Neuronal stem cell (in vitro differentiated cells): Measurements from ENCODE around the gene OR6X1. TPM values are rescaled to one million over a fixed set of nuclear protein-coding genes. Genes with fewer than 3 reads are reported as not detected.

Experiments used
- DNase-seq: peaks from one replicate; pipeline ENCODE4 v3.0.0-alpha.2; 2013; ENCODE audit warnings: low spot score
- H2AFZ ChIP-seq: one replicate; pipeline ENCODE4 v1.6.1; 2013; ENCODE audit warnings: mild to moderate bottlenecking, low read length, inconsistent platforms
- H2AK5ac ChIP-seq: 2 replicates; pipeline ENCODE4 v1.6.1; 2013; ENCODE audit warnings: low read depth, mild to moderate bottlenecking, inconsistent platforms, low read length, moderate library complexity, mixed read lengths
- H2BK120ac ChIP-seq: 2 replicates; pipeline ENCODE4 v1.6.1; 2013; ENCODE audit warnings: low read depth, mild to moderate bottlenecking, inconsistent platforms, low read length, moderate library complexity, mixed read lengths
- H2BK12ac ChIP-seq: one replicate; pipeline ENCODE4 v1.6.1; 2013; ENCODE audit warnings: low read length, inconsistent platforms
- H2BK15ac ChIP-seq: 2 replicates; pipeline ENCODE4 v1.6.1; 2013; ENCODE audit warnings: mild to moderate bottlenecking, low read length, inconsistent platforms, mixed read lengths
- H2BK5ac ChIP-seq: one replicate; pipeline ENCODE4 v1.6.1; 2013; ENCODE audit warnings: inconsistent platforms, mild to moderate bottlenecking, low read length, moderate library complexity
- H3K14ac ChIP-seq: one replicate; pipeline ENCODE4 v1.6.1; 2013; ENCODE audit warnings: low read length, inconsistent platforms
- H3K18ac ChIP-seq: 2 replicates; pipeline ENCODE4 v1.6.1; 2013; ENCODE audit warnings: low read length, inconsistent platforms
- H3K23ac ChIP-seq: 2 replicates; pipeline ENCODE4 v1.6.1; 2013; ENCODE audit warnings: low read depth, mild to moderate bottlenecking, mixed read lengths, low read length, inconsistent platforms; ENCODE audit not compliant: poor library complexity
- H3K27ac ChIP-seq: replicated peaks from 3 replicates; pipeline ENCODE4 v1.5.1; 2013; ENCODE audit warnings: low read length, inconsistent platforms
- H3K27me3 ChIP-seq, 3 experiments: 2 replicates each; pipeline ENCODE4 v1.6.1; 2013; ENCODE audit warnings: low read length in 3 of 3, mild to moderate bottlenecking in 2 of 3, inconsistent platforms in 1 of 3, low read depth in 1 of 3, mixed read lengths in 1 of 3, moderate library complexity in 1 of 3; ENCODE audit not compliant: control insufficient read depth in 3 of 3, insufficient read depth in 3 of 3
- H3K36me3 ChIP-seq, 2 donors: replicated peaks in 1 of 2; 2 replicates each; pipeline ENCODE4 v1.6.1; 2013; ENCODE audit warnings: low read length in 2 of 2; ENCODE audit not compliant: control insufficient read depth in 2 of 2, insufficient read depth in 2 of 2
- H3K4ac ChIP-seq: 2 replicates; pipeline ENCODE4 v1.6.1; 2013; ENCODE audit warnings: inconsistent platforms, mild to moderate bottlenecking, low read length, moderate library complexity
- H3K4me1 ChIP-seq, 2 donors: 1 replicate in 1 of 2; 2 replicates in 1 of 2; pipeline ENCODE4 v1.6.1; 2013; ENCODE audit warnings: low read length in 2 of 2, low read depth in 1 of 2; ENCODE audit not compliant: control insufficient read depth in 2 of 2, insufficient read depth in 1 of 2
- H3K4me2 ChIP-seq: one replicate; pipeline ENCODE4 v1.6.1; 2013; ENCODE audit warnings: mild to moderate bottlenecking, low read length, inconsistent platforms; ENCODE audit not compliant: insufficient read depth, poor library complexity, severe bottlenecking
- H3K4me3 ChIP-seq, 2 donors: 2 replicates each; pipeline ENCODE4 v1.5.1; 2013; ENCODE audit warnings: low read length in 2 of 2, mild to moderate bottlenecking in 2 of 2, inconsistent platforms in 1 of 2, moderate library complexity in 1 of 2
- H3K79me1 ChIP-seq: one replicate; pipeline ENCODE4 v1.6.1; 2013; ENCODE audit warnings: low read depth, mild to moderate bottlenecking, inconsistent platforms, low read length, moderate library complexity
- H3K9ac ChIP-seq: one replicate; pipeline ENCODE4 v1.6.1; 2013; ENCODE audit warnings: mild to moderate bottlenecking, low read depth, low read length, inconsistent platforms; ENCODE audit not compliant: poor library complexity
- H3K9me3 ChIP-seq, 2 donors: replicated peaks in 1 of 2; 2 replicates each; pipeline versions ENCODE3 to v1.6.1; 2013; ENCODE audit warnings: low read length in 2 of 2, mild to moderate bottlenecking in 2 of 2, inconsistent platforms in 1 of 2, low read depth in 1 of 2, mixed read lengths in 1 of 2, moderate library complexity in 1 of 2; ENCODE audit not compliant: control insufficient read depth in 2 of 2, insufficient read depth in 1 of 2
- H4K8ac ChIP-seq: one replicate; pipeline ENCODE4 v1.6.1; 2013; ENCODE audit warnings: low read depth, mild to moderate bottlenecking, inconsistent platforms, low read length, moderate library complexity
- H4K91ac ChIP-seq: one replicate; pipeline ENCODE4 v1.6.1; 2013; ENCODE audit warnings: low read length, low read depth, mild to moderate bottlenecking, inconsistent platforms; ENCODE audit not compliant: poor library complexity
- WGBS, 2 donors: extraction: QIAGEN DNeasy Blood & Tissue Kit; methylation state at CpG; one replicate each; pipeline ENCODE4 v1.1.7; 2013; ENCODE audit warnings: missing lambda C conversion rate in 2 of 2, mixed read lengths in 1 of 2; ENCODE audit not compliant: insufficient read length in 2 of 2, insufficient replicate concordance in 1 of 2; ENCODE audit errors: extremely low coverage in 2 of 2; 5-methylcytosine and 5-hydroxymethylcytosine counted together
- polyA plus RNA-seq, 2 experiments: library from polyadenylated mRNA; stranded (reverse); fragments of 200-250 nt; gene quantifications; one replicate each; pipeline ENCODE4 v1.2.3, GENCODE V29; 2013

Gene OR6X1
- polyA plus RNA-seq (2013, experiment 1 of 2) = not detected
- polyA plus RNA-seq (2013, experiment 2 of 2) = not detected

GRCh38 chr11:123754101-123754568 is at the start of gene OR6X1:
OR6X1 (minus strand) TSS chr11:123754518; CDS start chr11:123754518, 0 bp downstream.
- Histone ChIP-seq H3K4me3 (no peak within 1 kb of the TSS), H3K27me3 (peaks cover 0 to 3% (median 0%) of the 10 kb centered on the region in 3 experiments)

GRCh38 chr11:123801765-123802164 is 47.4 kb upstream of the OR6X1 start:
- Histone ChIP-seq H3K18ac (no peak overlapping the region), H3K23ac (no peak overlapping the region), H3K79me1 (no peaks in the 10 kb centered on the region), H2AFZ (no peak overlapping the region), H2AK5ac (no peak overlapping the region), H2BK120ac (no peak overlapping the region), H3K4me1 (no peaks in the 10 kb centered on the region), H3K9ac (no peak overlapping the region), H2BK15ac (no peak overlapping the region), H3K4me3 (no peak overlapping the region), H2BK5ac (no peak overlapping the region), H3K4me2 (no peak overlapping the region), H3K9me3 (no peaks in the 10 kb centered on the region), H3K27me3 (peaks cover 0 to 1% (median 0%) of the 10 kb centered on the region in 3 experiments), H3K4ac (no peak overlapping the region), H3K36me3 (no peaks in the 10 kb centered on the region), H4K8ac (no peak overlapping the region), H2BK12ac (no peak overlapping the region), H4K91ac (no peak overlapping the region), H3K27ac (no peak overlapping the region), H3K14ac (no peak overlapping the region)
- no CpG with 5 or more reads among the region's 1 CpG for WGBS, 2 donors
- DNase-seq = no peak

More at GRCh38 chr11:123754101-123754568, at the start of gene OR6X1:
- H2AK5ac ChIP-seq = no peak within 1 kb of the TSS
- no peak within 1 kb of the TSS for H3K27ac ChIP-seq
- DNase-seq = no peak
- no peaks in the 10 kb centered on the region for H3K9me3 ChIP-seq
- H2BK5ac ChIP-seq = no peak within 1 kb of the TSS
- H3K36me3 ChIP-seq = no peaks in the 10 kb centered on the region
- H3K14ac ChIP-seq = no peak within 1 kb of the TSS
- H4K8ac ChIP-seq = no peak within 1 kb of the TSS
- no peak within 1 kb of the TSS for H3K18ac ChIP-seq
- H3K79me1 ChIP-seq = no peaks in the 10 kb centered on the region
- no peak within 1 kb of the TSS for H3K9ac ChIP-seq
- H2BK15ac ChIP-seq = no peak within 1 kb of the TSS
- H2BK12ac ChIP-seq = no peak within 1 kb of the TSS
- H3K4me1 ChIP-seq = no peaks in the 10 kb centered on the region
- no peak within 1 kb of the TSS for H3K4me2 ChIP-seq
- no peak within 1 kb of the TSS for H2BK120ac ChIP-seq
- H2AFZ ChIP-seq = no peak within 1 kb of the TSS
- WGBS, 2 donors = no CpG with 5 or more reads among the region's 3 CpGs
- H3K4ac ChIP-seq = no peak within 1 kb of the TSS
- H4K91ac ChIP-seq = no peak within 1 kb of the TSS
- no peak within 1 kb of the TSS for H3K23ac ChIP-seq

- Histone ChIP-seq H3K9me3 (no peaks in the 10 kb centered on the region), H3K36me3 (no peaks in the 10 kb centered on the region), H3K18ac (no peak overlapping the region), H3K79me1 (no peaks in the 10 kb centered on the region), H2BK15ac (no peak overlapping the region), H3K4me1 (no peaks in the 10 kb centered on the region), H3K14ac (no peak overlapping the region), H2BK12ac (no peak overlapping the region), H3K4me3 (no peak overlapping the region), H3K23ac (no peak overlapping the region), H2AK5ac (no peak overlapping the region), H4K91ac (no peak overlapping the region), H2BK120ac (no peak overlapping the region), H3K27ac (no peak overlapping the region), H2AFZ (no peak overlapping the region), H2BK5ac (no peak overlapping the region), H4K8ac (no peak overlapping the region), H3K4me2 (no peak overlapping the region), H3K27me3 (no peaks in the 10 kb centered on the region), H3K4ac (no peak overlapping the region), H3K9ac (no peak overlapping the region)
- no CpG with 5 or more reads among the region's 3 CpGs for WGBS, 2 donors
- no peak for DNase-seq
Observed at GRCh38 chr11:123800036-123800435, 45.7 kb upstream of the OR6X1 start.

GRCh38 chr11:123799438-123799837 is 45.1 kb upstream of the OR6X1 start:
- DNase-seq = no peak
- H2BK120ac ChIP-seq = no peak overlapping the region
- H3K18ac ChIP-seq = no peak overlapping the region
- H2AFZ ChIP-seq = no peak overlapping the region
- H3K27me3 ChIP-seq = no peaks in the 10 kb centered on the region
- no peak overlapping the region for H2BK15ac ChIP-seq
- no peak overlapping the region for H3K4me3 ChIP-seq
- H3K4me2 ChIP-seq = no peak overlapping the region
- no peak overlapping the region for H4K91ac ChIP-seq
- H2AK5ac ChIP-seq = no peak overlapping the region
- no peak overlapping the region for H3K4ac ChIP-seq
- no peaks in the 10 kb centered on the region for H3K36me3 ChIP-seq
- H3K4me1 ChIP-seq = no peaks in the 10 kb centered on the region
- H2BK5ac ChIP-seq = no peak overlapping the region
- H3K79me1 ChIP-seq = no peaks in the 10 kb centered on the region
- no peak overlapping the region for H3K14ac ChIP-seq
- no peak overlapping the region for H3K9ac ChIP-seq
- no CpG with 5 or more reads among the region's 4 CpGs for WGBS, 2 donors
- no peak overlapping the region for H4K8ac ChIP-seq
- H2BK12ac ChIP-seq = no peak overlapping the region
- H3K9me3 ChIP-seq = no peaks in the 10 kb centered on the region
- H3K27ac ChIP-seq = no peak overlapping the region
- H3K23ac ChIP-seq = no peak overlapping the region
